Umbilical cord (tissue), 2 donors: ENCODE measurements around the gene MPV17L2. TPM values are rescaled to one million over a fixed set of nuclear protein-coding genes. Genes with fewer than 3 reads are reported as not detected.
"Not testable (repeated sequence)": the region's sequence is repeated elsewhere in the genome, so short reads cannot be mapped to it uniquely, and the experiment has no call there.

Experiments used
- DNase-seq: peaks from one replicate; pipeline ENCODE4 v3.0.0-alpha.2; 2015; ENCODE audit warnings: low spot score
- total RNA-seq: library from RNA; depleted of rRNA; stranded (reverse); fragments of >200 nt; gene quantifications from one replicate; pipeline ENCODE4 v1.2.3, GENCODE V29; 2014; ENCODE audit warnings: low replicate concordance; ENCODE audit not compliant: insufficient read depth

The MPV17L2 gene
- total RNA-seq, 1 donor from 2014 or later: 9.4 TPM

DNA sequence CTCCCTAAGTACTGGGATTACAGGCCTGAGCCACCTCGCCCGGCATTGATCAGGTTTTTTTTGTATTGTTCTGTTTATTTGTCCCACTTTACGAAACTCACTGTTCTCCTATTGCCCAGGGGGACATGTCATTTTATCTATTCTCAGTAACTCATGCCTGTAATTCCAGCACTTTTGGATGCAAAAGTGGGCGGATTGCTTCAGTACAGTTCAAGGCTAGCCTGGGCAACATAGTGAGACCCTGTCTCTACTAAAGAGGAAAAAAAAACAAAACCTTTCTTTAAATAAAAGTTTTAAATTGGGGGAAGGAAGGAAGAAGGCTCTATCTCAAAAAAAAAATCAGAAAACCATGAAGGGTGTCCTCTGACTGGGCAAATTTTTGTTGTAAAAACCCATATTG is 2.7 kb upstream of the MPV17L2 start:
- DNase-seq: no peak

DNA sequence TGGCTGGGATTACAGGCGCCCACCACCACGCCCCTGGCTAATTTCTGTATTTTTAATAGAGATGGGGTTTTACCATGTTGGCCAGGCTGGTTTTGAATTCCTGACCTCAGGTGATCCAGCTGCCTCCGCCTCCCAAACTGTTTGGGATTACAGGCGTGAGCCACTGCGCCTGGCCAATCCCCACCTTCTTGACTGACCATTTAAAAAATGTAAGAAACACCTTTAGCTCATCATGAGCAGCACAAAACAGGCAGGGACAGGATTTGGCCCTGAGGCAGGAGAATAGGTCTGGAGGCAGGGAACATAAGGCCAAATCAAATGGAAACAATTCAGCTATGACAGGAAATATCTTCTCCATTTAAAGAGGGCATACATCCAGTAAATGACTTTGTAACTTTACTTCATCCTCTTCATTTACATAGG is 1.4 kb upstream of the MPV17L2 start:
- DNase-seq: no peak

DNA sequence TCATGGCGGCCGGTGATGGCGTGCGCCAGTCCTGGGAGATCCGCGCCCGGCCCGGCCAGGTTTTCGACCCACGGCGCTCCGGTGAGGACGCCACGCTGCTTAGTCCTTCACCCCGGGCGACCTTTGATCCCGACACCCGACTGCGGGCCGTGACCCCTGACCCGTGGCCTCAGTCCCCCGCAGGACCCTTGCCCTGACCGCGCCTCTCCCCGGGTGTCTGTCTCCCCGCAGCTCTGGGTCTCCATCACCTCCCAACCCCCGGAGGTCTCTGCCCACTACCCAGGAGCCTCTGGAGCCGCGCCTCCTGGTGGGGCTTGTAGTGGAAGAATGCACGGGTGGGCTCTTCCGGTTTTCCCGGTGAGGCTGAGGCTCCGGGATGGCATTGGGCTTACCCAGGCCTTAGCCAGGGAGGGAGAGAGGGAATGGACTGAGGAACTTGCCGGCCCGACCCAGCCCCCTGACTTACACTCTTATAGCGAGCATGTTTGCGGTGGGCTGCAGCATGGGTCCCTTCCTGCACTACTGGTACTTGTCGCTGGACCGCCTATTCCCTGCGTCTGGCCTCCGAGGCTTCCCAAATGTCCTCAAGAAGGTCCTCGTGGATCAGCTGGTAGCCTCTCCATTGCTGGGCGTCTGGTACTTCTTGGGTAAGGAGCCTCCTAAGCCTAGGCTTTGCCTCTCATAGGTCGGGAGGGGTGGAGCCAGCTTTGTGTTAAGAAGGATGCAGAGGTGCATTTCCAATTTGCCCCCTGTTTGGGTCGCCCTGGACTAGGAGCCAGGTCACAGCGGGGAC is 566 bp downstream of the MPV17L2 start:
- DNase-seq: no peak

DNA sequence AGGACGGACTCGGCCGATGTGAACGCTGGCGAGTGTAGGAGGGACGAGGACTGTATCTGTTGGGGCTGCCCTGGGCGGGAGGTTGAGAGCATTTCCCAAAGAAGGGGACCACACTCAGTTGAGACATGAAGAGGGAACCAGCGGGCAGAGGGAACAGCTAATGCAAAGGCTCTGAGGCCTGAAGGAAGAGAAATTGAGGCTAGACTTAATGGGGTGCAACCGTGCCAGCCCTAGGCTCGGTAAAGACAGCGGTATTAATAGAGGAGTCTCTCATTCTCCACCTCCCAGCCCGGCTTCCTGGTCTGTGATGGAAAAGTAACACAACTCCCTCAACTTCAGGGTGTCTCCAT is 1.1 kb downstream of the MPV17L2 start:
- no peak for DNase-seq

DNA sequence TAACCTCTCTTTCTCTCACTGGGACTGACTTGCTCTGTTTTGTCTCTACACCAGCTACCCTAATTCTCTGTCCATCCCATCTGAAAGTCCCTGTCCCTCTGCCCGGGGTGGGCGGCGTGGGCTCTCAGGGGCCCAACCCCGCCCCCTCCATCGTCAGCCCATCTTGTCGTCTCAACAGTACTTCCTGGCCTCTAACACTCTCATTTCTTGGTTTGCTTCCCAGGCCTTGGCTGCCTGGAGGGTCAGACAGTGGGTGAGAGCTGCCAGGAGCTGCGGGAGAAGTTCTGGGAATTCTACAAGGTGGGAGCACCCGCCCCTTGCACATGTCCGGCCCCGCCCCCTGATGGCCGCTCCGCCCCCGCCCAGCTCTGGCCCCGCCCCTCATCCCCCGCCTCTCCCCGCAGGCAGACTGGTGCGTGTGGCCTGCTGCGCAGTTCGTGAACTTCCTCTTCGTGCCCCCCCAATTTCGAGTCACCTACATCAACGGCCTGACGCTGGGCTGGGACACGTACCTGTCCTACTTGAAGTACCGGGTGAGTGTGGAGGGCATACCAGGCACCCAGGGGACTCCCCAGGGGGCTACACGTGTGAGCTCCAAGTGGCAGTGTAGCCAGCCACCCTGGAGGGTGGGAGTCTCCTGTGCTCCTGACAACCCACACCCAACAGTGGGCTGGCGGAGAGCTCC is 1.7 kb downstream of the MPV17L2 start:
- no peak for DNase-seq

- DNase-seq: no peak
These were observed 3.5 kb downstream of the MPV17L2 start for GRCh38 chr19:18196511-18196845.

- DNase-seq: no peak
These were observed 4.3 kb downstream of the MPV17L2 start for GRCh38 chr19:18197306-18197705.

DNA sequence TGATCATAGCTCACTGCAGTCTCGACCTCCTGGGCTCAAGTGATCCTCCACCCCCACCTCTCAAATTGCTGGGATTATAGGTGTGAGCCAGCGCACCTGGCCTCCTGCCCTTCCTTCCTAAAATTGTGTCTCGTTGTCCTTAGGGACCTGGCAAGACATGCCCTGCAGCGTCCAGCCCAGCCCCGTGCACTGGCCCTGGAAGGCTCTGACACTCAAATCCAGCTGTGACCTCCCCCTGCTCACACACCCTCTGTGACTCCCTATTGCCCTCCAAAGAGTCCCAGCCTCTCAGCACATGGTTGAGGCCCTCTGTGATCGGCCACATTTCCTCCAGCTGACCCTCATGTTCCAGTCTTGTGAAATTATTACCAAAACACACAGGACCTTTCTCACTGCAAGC is 4.9 kb downstream of the MPV17L2 start:
- no peak for DNase-seq

DNA sequence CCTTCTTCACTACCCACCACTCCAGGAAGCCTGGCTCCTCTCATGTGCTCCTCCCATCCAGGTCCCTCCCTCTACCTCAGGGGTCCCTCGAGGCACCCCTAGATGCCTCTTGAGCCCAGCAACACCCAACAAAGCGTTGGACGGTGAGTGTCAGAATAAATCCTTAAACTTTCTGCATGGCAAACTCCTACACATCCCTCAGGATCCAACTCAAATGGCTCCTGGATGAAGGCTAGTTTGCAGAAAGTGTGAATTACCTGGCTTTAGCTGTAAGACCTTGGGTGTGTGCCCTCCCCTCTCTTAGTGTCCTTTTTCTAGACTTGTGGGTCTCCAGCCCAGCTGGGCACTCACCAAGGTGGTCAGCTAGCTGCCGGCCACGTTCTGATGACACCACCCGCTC is 5.4 kb downstream of the MPV17L2 start:
- no peak for DNase-seq

DNA sequence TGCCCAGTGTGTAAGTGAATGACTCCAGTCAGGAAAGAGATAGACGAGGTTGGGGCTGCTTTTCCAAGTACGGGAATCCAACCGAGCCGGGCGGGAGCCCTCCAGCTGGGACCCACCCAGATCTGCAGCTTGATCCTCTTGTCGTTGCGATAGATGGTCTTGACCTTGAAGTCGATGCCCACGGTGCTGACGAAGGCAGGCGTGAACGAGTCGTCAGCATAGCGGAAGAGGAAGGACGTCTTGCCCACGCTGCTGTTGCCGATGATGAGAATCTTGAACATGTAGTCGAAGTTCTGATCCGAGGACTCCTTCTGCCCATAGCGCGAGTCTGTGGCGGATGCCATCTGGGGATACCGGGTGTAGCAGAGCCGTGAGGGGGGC is 9.4 kb downstream of the MPV17L2 start:
- no peak for DNase-seq

- DNase-seq: no peak
These were observed 9.9 kb downstream of the MPV17L2 start for GRCh38 chr19:18202778-18203407.

DNA sequence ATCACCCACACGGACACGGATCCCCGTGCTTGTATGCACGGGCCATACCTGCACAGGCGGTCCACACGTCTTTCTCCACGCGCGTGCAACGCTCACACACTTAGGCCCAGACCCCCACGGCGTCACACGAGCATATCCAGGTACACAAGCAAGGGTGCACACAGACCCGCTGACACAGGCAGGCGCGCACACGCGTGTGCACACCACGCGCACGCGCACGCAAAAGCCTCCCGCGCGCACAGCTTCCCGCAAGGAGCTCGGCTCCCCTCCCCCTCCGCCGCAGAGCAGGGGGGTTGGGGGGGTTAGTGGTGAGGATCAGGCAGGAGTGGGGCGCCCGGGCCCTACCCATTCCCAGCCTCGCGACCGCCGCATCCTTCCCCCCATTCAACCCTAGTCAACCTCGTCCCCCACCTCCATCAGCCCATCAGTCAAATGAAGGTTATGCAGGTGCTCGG is 10.4 kb downstream of the MPV17L2 start:
- no peak for DNase-seq

- peak; percentile 100 for DNase-seq
These were observed 10.9 kb downstream of the MPV17L2 start, which contains the start of gene RAB3A for GRCh38 chr19:18203863-18204393. TSS of gene RAB3A (minus strand) at chr19:18204042. CDS start at chr19:18202740, 1,302 bp downstream.

- peak; percentile 92 for DNase-seq
These were observed 11.6 kb downstream of the MPV17L2 start for GRCh38 chr19:18204394-18205199.

- DNase-seq: peak; percentile 82
These were observed 12.3 kb downstream of the MPV17L2 start for GRCh38 chr19:18205200-18205892.

DNA sequence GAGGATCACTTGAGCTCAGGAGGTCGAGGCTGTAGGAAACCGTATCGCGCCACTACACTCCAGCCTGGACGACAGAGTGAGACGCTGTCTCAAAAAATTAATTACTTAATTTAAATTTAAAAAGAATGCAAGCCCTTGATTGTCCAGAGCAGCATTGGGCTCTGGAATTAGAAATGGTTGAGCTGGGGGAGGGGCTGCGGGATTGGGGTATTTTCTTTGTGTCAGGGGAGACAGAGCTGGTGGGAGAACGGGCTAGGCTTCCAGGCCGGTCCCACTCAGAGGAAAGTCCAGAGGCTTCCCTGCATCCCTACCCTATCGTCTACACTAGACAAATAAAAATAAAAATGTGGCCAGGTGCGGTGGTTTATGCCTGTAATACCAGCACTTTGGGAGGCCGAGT is 13.0 kb downstream of the MPV17L2 start:
- DNase-seq: no peak

DNA sequence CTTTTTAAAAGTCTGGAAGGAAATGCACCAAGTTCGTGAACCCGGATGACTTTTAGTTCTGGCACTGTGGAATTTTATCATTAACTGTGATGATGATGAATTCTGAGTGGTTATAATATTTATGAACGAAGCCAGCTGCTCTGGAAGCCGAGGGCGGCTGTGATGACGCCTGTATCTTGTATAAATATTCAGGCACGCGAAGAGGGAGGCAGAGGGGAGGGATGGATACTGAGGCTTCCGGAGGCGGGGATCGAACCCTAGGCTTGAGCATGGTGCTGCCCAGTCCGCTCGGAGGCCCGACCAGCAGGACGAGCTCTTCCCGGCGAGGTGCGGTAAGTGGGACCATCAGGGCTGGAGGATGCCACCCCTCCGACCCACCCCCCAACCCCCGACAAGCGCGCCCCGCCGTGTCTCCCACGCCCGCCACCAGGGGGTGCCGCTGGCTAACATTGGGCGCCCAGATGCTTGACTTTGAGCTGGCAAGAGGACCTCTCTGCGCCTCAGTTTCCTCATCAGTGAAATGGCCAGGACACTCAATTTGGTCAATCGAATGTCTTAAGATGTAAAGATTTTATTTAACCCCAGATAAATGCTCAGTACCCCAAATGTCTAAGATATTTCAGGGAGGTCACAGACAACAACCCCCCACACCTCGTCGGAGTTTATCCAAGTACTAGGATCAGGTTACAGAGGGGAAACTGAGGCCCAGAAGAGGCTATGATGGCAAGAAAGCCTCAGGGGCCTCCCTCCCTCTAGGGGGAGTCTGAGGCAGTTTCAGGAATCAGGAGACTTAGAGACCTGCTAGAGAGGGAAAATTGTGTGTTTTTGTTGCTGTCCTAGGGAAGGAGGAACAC is 15.3 kb downstream of the MPV17L2 start:
- peak; percentile 75 for DNase-seq

- not testable (repeated sequence) for DNase-seq
These were observed 16.9 kb downstream of the MPV17L2 start for GRCh38 chr19:18209912-18210311.

GRCh38 chr19:18211683-18212082 is 18.7 kb downstream of the MPV17L2 start:
- DNase-seq: no peak
